Sigmoid colon (tissue), 7 donors: ENCODE measurements around the gene SELENON. TPM values are rescaled to one million over a fixed set of nuclear protein-coding genes. Genes with fewer than 3 reads are reported as not detected.
A peak's percentile ranks its signal among the peaks of the same experiment; 100 is the strongest.

Experiments used
- DNase-seq: peaks from one replicate; pipeline ENCODE4 v3.0.0-alpha.2; 2019
- H3K27ac ChIP-seq, 4 donors: fragments of 200-600 bp; sonication (generic); one replicate each; pipeline ENCODE4 v1.5.1; 2016 to 2019; ENCODE audit warnings: mild to moderate bottlenecking in 1 of 4
- H3K27me3 ChIP-seq, 3 donors: fragments of 200-600 bp; sonication (generic); one replicate each; pipeline ENCODE4 v1.5.1; 2019; ENCODE audit warnings: mild to moderate bottlenecking in 1 of 3
- H3K36me3 ChIP-seq, 4 donors: fragments of 200-600 bp; sonication (generic); one replicate each; pipeline ENCODE4 v1.5.1; 2016 to 2019
- H3K4me1 ChIP-seq, 4 donors: fragments of 200-600 bp; sonication (generic); one replicate each; pipeline ENCODE4 v1.5.1; 2017 to 2019
- H3K4me3 ChIP-seq, 4 donors: fragments of 200-600 bp; sonication (generic); one replicate each; pipeline ENCODE4 v1.5.1; 2017 to 2019; ENCODE audit warnings: mild to moderate bottlenecking in 2 of 4, moderate library complexity in 1 of 4
- H3K9me3 ChIP-seq, 4 donors: fragments of 200-600 bp in 3 of 4; sonication (generic) in 3 of 4; one replicate each; pipeline versions ENCODE4 v1.5.1 to v1.6.1; 2013 to 2019
- CTCF ChIP-seq, 4 experiments: fragments of 450-650 bp in 3 of 4; fragments of 200-600 bp in 1 of 4; IDR thresholded peaks; one replicate each; pipeline ENCODE4 v1.5.1; 2016 to 2019; ENCODE audit warnings: antibody characterized with exemption in 4 of 4, mild to moderate bottlenecking in 3 of 4, moderate library complexity in 2 of 4
- EP300 ChIP-seq, 4 donors: sonication (generic); formaldehyde crosslinking; IDR thresholded peaks; one replicate each; pipeline ENCODE4 v1.6.1; 2017; ENCODE audit warnings: antibody characterized with exemption in 4 of 4
- POLR2A ChIP-seq, 2 donors: fragments of 450-650 bp; IDR thresholded peaks; one replicate each; pipeline ENCODE4 v1.6.1; 2016; ENCODE audit warnings: antibody characterized with exemption in 2 of 2, mild to moderate bottlenecking in 2 of 2, moderate library complexity in 2 of 2
- POLR2AphosphoS5 ChIP-seq, 4 donors: sonication (generic); formaldehyde crosslinking; IDR thresholded peaks; one replicate each; pipeline ENCODE4 v1.6.1; 2017; ENCODE audit warnings: antibody characterized with exemption in 4 of 4
- WGBS, 2 donors: extraction: QIAGEN DNeasy Blood & Tissue Kit; methylation state at CpG; one replicate each; pipeline ENCODE4 v1.1.7; 2013; 5-methylcytosine and 5-hydroxymethylcytosine counted together
- intact Hi-C: fragments of 100-400 bp; cut with DNase I; formaldehyde crosslinking; loops from one replicate; pipeline ENCODE4 v1.15.1; 2023
- polyA plus RNA-seq, 3 donors: library from polyadenylated mRNA; stranded (reverse); fragments of 200-250 nt; gene quantifications; one replicate each; pipeline ENCODE4 v1.2.3, GENCODE V29; 2013
- total RNA-seq, 4 donors: library from RNA; depleted of rRNA; stranded (reverse); fragments of >200 nt; gene quantifications; one replicate each; pipeline ENCODE4 v1.1.0, GENCODE V29; 2016
- donor health status: healthy with polysubstance abuse.
- donor health status: Bipolar disorder and iron deficiency.
- donor health status: healthy.

SELENON gene
- total and polyA plus RNA-seq, 7 donors, result 4.6 to 37.4 (median 15.7) TPM

GRCh38 chr1:25779894-25780293 is 20.1 kb upstream of the SELENON start:
- Histone ChIP-seq H3K4me1 (peaks cover 0 to 22% (median 10%) of the 10 kb centered on the region in 4 donors), H3K36me3 (peaks cover 0 to 29% (median 2%) of the 10 kb centered on the region in 4 donors), H3K27ac (no peak overlapping the region), H3K4me3 (no peak overlapping the region), H3K9me3 (no peaks in the 10 kb centered on the region), H3K27me3 (no peaks in the 10 kb centered on the region)
- intact Hi-C loops, result no loop called here
- 76 to 93% methylated on average over 4 of the region's 4 CpGs for WGBS, 2 donors
- DNase-seq, result no peak
- TF ChIP-seq POLR2A (IDR thresholded peaks at IDR 0.05), result no peak

- intact Hi-C loops, result no loop called here
- Histone ChIP-seq H3K4me3 (no peak overlapping the region), H3K9me3 (no peaks in the 10 kb centered on the region), H3K4me1 (peaks cover 0 to 26% (median 11%) of the 10 kb centered on the region in 4 donors), H3K27ac (no peak overlapping the region), H3K36me3 (peaks cover 0 to 29% (median 2%) of the 10 kb centered on the region in 4 donors), H3K27me3 (no peaks in the 10 kb centered on the region)
- no peak for TF ChIP-seq EP300 (IDR thresholded peaks at IDR 0.05)
- TF ChIP-seq POLR2A (IDR thresholded peaks at IDR 0.05), result no peak
- no peak for TF ChIP-seq POLR2AphosphoS5 (IDR thresholded peaks at IDR 0.05)
- TF ChIP-seq CTCF (IDR thresholded peaks at IDR 0.05), result no peak
- no peak for DNase-seq
- WGBS, 2 donors, result 68 to 83% methylated on average over 14 of the region's 14 CpGs
Measured at GRCh38 chr1:25780318-25781129, 19.5 kb upstream of the SELENON start.

GRCh38 chr1:25781130-25781433 is 18.9 kb upstream of the SELENON start:
- Histone ChIP-seq H3K9me3 (no peaks in the 10 kb centered on the region), H3K27ac (no peak overlapping the region), H3K4me3 (no peak overlapping the region), H3K4me1 (peaks cover 0 to 32% (median 14%) of the 10 kb centered on the region in 4 donors), H3K36me3 (peaks cover 0 to 29% (median 2%) of the 10 kb centered on the region in 4 donors), H3K27me3 (no peaks in the 10 kb centered on the region)
- no peak for DNase-seq
- no peak for TF ChIP-seq POLR2AphosphoS5 (IDR thresholded peaks at IDR 0.05)
- no peak for TF ChIP-seq POLR2A (IDR thresholded peaks at IDR 0.05)
- no peak for TF ChIP-seq CTCF (IDR thresholded peaks at IDR 0.05)
- no peak for TF ChIP-seq EP300 (IDR thresholded peaks at IDR 0.05)
- intact Hi-C loops, result no loop called here
- WGBS, 2 donors, result 90 to 95% methylated on average over 3 of the region's 3 CpGs

GRCh38 chr1:25782608-25783201 is 17.3 kb upstream of the SELENON start:
- H3K9me3 ChIP-seq, result no peaks in the 10 kb centered on the region
- peaks cover 0 to 28% (median 2%) of the 10 kb centered on the region in 4 donors for H3K36me3 ChIP-seq
- intact Hi-C loops, result no loop called here
- no peak for TF ChIP-seq CTCF (IDR thresholded peaks at IDR 0.05)
- TF ChIP-seq EP300 (IDR thresholded peaks at IDR 0.05), result no peak
- no peak for TF ChIP-seq POLR2A (IDR thresholded peaks at IDR 0.05)
- TF ChIP-seq POLR2AphosphoS5 (IDR thresholded peaks at IDR 0.05), result no peak
- H3K27me3 ChIP-seq, result no peaks in the 10 kb centered on the region
- H3K4me1 ChIP-seq, result peaks cover 0 to 46% (median 31%) of the 10 kb centered on the region in 4 donors
- DNase-seq, result no peak
- WGBS, 2 donors, result 53 to 74% methylated on average over 18 of the region's 18 CpGs
- H3K4me3 ChIP-seq, result no peak overlapping the region
- no peak overlapping the region for H3K27ac ChIP-seq

- Histone ChIP-seq H3K4me3 (no peak overlapping the region), H3K36me3 (peaks cover 0 to 21% (median 2%) of the 10 kb centered on the region in 4 donors), H3K4me1 (peaks cover 0 to 46% (median 33%) of the 10 kb centered on the region in 4 donors), H3K27me3 (no peaks in the 10 kb centered on the region), H3K9me3 (no peaks in the 10 kb centered on the region), H3K27ac (peak overlapping the region in 3 of 4 donors; percentile 2 to 59 (median 33))
- no peak for DNase-seq
- intact Hi-C loops, result no loop called here
- WGBS, 2 donors, result 73 to 79% methylated on average over 9 of the region's 9 CpGs
- TF ChIP-seq EP300 (IDR thresholded peaks at IDR 0.05) (no peak), POLR2A (IDR thresholded peaks at IDR 0.05) (no peak), POLR2AphosphoS5 (IDR thresholded peaks at IDR 0.05) (no peak), CTCF (IDR thresholded peaks at IDR 0.05) (no peak)
Measured at GRCh38 chr1:25784575-25785051, 15.4 kb upstream of the SELENON start.
